Epithelial cell of esophagus (primary cell): ENCODE measurements around the gene CREB5.
A peak's percentile ranks its signal among the peaks of the same experiment; 100 is the strongest.
"Not testable (repeated sequence)": the region's sequence is repeated elsewhere in the genome, so short reads cannot be mapped to it uniquely, and the experiment has no call there.

ENCODE experiments used
- DNase-seq: peaks from one replicate; pipeline ENCODE4 v3.0.0; 2010; ENCODE audit warnings: low read depth
- H3K4me3 ChIP-seq: 2 replicates; pipeline ENCODE4 v1.5.1; 2011; ENCODE audit warnings: mild to moderate bottlenecking, low read length, control low read depth
- CTCF ChIP-seq: IDR thresholded peaks from 2 replicates; pipeline ENCODE4 v1.5.1; 2011; ENCODE audit warnings: low read depth, mild to moderate bottlenecking, low read length, control low read depth, inconsistent platforms; ENCODE audit not compliant: insufficient read depth; ENCODE audit errors: missing control alignments

The CREB5 gene

DNA sequence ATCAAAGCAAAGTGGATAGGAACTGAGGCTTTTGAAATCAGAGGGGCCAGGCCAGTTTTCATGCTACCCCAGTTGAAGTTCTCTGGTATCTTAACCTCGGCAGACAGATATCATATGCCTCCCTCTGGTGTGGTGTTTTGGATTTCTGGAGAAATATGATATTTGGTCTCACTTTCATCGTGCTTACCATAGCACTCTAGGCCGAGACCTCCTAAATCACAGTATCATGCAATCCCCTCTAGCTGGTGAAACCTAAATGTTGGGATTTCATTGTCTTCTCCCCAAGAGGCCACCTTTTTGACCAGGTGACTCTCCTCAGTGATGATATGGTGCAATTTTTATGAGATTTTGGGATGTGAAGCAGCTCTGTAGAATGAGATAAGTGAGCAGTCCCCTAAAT lies 183.5 kb downstream of the CREB5 start:
- no peak for DNase-seq
- H3K4me3 ChIP-seq: no peak overlapping the region
- no peak for TF ChIP-seq CTCF

DNA sequence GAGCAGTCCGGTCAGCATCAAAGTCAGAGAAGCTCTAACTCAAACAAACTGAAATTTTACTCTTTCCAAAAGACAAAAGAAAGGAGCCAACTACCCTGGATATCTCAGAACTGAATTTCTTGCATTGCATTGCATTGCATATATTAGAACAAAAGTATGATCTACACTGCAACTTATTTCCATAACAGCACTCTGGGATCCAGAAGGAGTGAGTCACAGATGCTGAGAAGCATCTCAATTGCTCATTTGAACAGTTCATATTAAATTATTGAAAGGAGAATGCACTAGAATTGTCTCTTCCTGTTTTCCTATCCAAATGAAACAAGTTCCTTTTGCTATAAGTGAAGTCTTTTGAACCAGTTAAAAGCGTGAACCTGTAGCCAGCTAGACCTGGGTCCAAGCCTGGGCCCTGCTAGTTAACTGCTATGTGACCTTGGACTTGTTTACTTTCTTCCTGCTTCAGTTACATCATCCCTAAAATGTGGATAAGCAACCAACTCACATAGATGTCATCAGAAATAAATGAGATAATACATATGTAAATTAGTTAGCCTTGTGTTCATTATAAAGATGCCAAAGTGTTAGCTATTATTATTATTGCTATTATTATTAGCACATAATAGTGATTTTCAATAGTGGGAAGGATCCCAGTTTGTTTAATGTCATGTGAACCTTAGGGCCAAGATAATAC lies 184.1 kb downstream of the CREB5 start:
- DNase-seq: peak; percentile 21
- H3K4me3 ChIP-seq: no peak overlapping the region
- TF ChIP-seq CTCF: no peak

DNA sequence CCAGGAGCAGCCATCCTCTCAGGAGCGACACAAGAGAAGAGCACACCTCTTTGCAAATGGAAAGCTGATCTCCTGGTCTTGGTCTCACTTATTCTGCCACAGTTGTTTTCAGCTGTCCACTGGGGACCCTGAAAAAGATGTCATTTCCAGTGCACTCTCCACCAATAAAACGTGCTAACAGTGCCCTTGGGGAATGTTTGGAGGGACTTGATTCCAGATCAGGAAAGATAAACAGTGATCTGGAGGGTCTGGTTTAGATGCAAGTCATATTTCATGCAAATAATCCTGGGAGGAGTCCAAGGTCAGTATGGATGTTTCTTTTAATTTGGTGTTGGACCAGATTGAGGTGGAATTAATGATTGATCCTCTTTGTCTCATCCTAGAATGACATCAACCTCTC lies 185.0 kb downstream of the CREB5 start:
- H3K4me3 ChIP-seq: no peak overlapping the region

DNA sequence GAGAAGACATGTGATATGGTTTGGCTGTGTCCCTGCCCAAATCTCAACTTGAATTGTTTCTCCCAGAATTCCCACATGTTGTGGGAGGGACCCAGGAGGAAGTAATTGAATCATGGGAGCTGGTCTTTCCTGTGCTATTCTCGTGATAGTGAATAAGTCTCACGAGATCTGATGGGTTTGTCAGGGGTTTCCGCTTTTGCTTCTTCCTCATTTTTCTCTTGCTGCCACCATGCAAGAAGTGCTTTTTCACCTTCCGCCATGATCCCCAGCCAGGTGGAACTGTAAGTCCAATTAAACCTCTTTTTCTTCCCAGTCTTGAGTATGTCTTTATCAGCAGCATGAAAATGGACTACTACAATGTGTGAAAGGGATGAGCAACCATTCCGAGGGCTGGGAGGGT lies 185.7 kb downstream of the CREB5 start:
- DNase-seq, H3K4me3 ChIP-seq: not testable (repeated sequence)

More for the DNA sequence above, 185.0 kb downstream of the CREB5 start:
- no peak for DNase-seq
- TF ChIP-seq CTCF: no peak

DNA sequence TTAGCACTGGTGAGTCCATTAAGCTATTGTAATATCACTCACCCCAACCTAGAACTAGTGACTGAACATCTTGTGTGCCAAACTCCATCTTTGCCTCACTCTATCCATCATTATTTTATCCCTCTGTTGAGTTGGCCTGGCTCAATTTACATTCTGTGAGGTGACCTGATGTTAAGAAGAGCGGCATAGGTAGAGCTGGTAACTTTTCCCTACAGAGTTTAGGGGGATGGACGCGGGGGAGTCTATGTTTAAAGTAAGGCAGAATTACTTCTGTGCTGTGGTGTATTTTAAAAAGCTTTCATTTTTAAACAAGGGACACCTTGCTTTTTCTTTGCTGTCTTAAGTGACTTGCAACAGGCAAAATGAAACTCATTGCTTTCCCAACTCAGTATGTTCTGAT lies 186.3 kb downstream of the CREB5 start:
- no peak for TF ChIP-seq CTCF
- no peak overlapping the region for H3K4me3 ChIP-seq
- no peak for DNase-seq

DNA sequence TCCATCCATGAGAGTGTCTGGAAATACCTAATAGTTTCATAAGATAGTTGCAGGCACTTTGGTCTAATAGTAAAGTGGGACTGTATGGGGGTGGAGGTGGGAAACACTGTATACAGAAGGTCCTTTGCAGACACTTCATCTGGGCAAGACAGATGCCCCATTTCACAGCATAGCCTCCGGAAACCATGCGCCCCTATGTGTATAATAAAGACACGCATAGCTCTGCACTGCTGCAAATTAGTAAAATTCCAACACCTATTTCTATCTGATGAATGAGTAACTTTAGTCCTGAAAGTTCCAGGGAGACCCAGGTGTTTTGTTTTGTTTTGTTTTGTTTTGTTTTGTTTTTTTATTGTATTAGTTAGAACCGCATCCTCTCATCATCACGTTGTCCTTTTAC lies 187.1 kb downstream of the CREB5 start:
- TF ChIP-seq CTCF: no peak
- no peak for DNase-seq
- no peak overlapping the region for H3K4me3 ChIP-seq

- TF ChIP-seq CTCF: no peak
- H3K4me3 ChIP-seq: no peak overlapping the region
- DNase-seq: no peak
These were observed 190.0 kb downstream of the CREB5 start for GRCh38 chr7:28602282-28602681.
